IPS DF 19.7 (cell line): Measurements from ENCODE around the gene SAMD11.
"Not testable (repeated sequence)": the region's sequence is repeated elsewhere in the genome, so short reads cannot be mapped to it uniquely, and the experiment has no call there.

Experiments
- DNase-seq: peaks from one replicate; pipeline ENCODE4 v3.0.0-alpha.2; 2013; ENCODE audit warnings: low read depth, low spot score

SAMD11 gene

GRCh38 chr1:944341-945325, 20.9 kb downstream of the SAMD11 start:
- DNase-seq = no peak

- no peak for DNase-seq
These were observed 22.2 kb downstream of the SAMD11 start for GRCh38 chr1:945688-946556.

GRCh38 chr1:946811-947210, 23.1 kb downstream of the SAMD11 start:
- DNase-seq = not testable (repeated sequence)

GRCh38 chr1:947958-948357, 24.2 kb downstream of the SAMD11 start:
- no peak for DNase-seq

- DNase-seq = no peak
These were observed 26.5 kb downstream of the SAMD11 start for GRCh38 chr1:950268-950667.

GRCh38 chr1:950881-951280, 27.2 kb downstream of the SAMD11 start:
- no peak for DNase-seq

- DNase-seq = no peak
These were observed 27.6 kb downstream of the SAMD11 start for GRCh38 chr1:951364-951763.

- DNase-seq = no peak
These were observed 28.5 kb downstream of the SAMD11 start for GRCh38 chr1:952201-952600.

GRCh38 chr1:952603-953002, 28.9 kb downstream of the SAMD11 start:
- DNase-seq = no peak

GRCh38 chr1:953524-954320, 30.0 kb downstream of the SAMD11 start:
- DNase-seq = no peak

GRCh38 chr1:954927-955326, 31.2 kb downstream of the SAMD11 start:
- DNase-seq = no peak

GRCh38 chr1:955474-955873, 31.8 kb downstream of the SAMD11 start:
- DNase-seq = no peak

GRCh38 chr1:956636-957035, 32.9 kb downstream of the SAMD11 start:
- no peak for DNase-seq

- no peak for DNase-seq
These were observed 35.4 kb downstream of the SAMD11 start, which contains the start of gene NOC2L for GRCh38 chr1:958823-959730. TSS of gene NOC2L (minus strand) at chr1:959256. CDS start at chr1:959240, 16 bp downstream.

- no peak for DNase-seq
These were observed 36.1 kb downstream of the SAMD11 start for GRCh38 chr1:959731-960362.

GRCh38 chr1:960363-961131, 36.8 kb downstream of the SAMD11 start, which contains the start of gene KLHL17:
TSS of gene KLHL17 (plus strand) at chr1:960584. CDS start at chr1:960694, 110 bp downstream.
- DNase-seq = no peak

- DNase-seq = no peak
These were observed 37.5 kb downstream of the SAMD11 start for GRCh38 chr1:961132-961669.

GRCh38 chr1:962381-963300, 38.9 kb downstream of the SAMD11 start:
- DNase-seq = no peak
